Measurements from ENCODE around the gene L3MBTL4.

DNA sequence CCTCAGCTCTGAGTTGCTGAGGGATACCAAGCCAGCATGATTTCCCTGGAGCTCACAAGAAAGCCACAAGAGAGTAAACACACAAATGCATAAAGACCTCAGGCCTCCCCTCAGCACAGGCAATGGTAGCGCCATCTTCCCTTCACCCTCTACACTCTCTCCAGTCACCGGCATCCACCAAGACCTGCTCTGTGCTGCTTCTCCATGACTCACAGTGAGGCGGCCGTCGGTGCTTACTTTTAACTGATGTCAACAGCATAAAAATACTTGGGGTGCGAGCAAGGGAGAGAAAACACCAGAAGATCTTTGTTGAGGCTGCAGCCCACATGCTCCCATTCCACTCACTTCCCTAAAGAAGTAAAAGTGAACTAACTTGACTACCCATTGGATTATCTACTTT, 46.7 kb downstream of the L3MBTL4 start:
- TF ChIP-seq POLR2AphosphoS5 (IDR thresholded peaks at IDR 0.05) = no peak
- TF ChIP-seq, protein P1, sequence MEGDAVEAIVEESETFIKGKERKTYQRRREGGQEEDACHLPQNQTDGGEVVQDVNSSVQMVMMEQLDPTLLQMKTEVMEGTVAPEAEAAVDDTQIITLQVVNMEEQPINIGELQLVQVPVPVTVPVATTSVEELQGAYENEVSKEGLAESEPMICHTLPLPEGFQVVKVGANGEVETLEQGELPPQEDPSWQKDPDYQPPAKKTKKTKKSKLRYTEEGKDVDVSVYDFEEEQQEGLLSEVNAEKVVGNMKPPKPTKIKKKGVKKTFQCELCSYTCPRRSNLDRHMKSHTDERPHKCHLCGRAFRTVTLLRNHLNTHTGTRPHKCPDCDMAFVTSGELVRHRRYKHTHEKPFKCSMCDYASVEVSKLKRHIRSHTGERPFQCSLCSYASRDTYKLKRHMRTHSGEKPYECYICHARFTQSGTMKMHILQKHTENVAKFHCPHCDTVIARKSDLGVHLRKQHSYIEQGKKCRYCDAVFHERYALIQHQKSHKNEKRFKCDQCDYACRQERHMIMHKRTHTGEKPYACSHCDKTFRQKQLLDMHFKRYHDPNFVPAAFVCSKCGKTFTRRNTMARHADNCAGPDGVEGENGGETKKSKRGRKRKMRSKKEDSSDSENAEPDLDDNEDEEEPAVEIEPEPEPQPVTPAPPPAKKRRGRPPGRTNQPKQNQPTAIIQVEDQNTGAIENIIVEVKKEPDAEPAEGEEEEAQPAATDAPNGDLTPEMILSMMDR (IDR thresholded peaks at IDR 0.05) = no peak
- no peak for TF ChIP-seq POLR2A (IDR thresholded peaks at IDR 0.05)

All from upper lobe of left lung (tissue), 4 donors.